Upper lobe of left lung (tissue), 6 donors: ENCODE results near the gene OR2T27. TPM values are rescaled to one million over a fixed set of nuclear protein-coding genes. Genes with fewer than 3 reads are reported as not detected.
"Not testable (repeated sequence)": the region's sequence is repeated elsewhere in the genome, so short reads cannot be mapped to it uniquely, and the experiment has no call there.

Experiments
- ATAC-seq, 2 donors: fragments of 200-7000 bp; cut with Tn5 transposase; one replicate each; pipeline ENCODE4 v1.9.1; 2022; ENCODE audit warnings: mild to moderate bottlenecking in 2 of 2, moderate library complexity in 2 of 2; ENCODE audit not compliant: low FRiP score in 2 of 2
- DNase-seq, 2 donors: peaks; one replicate each; pipeline ENCODE4 v3.0.0-alpha.2; 2019 to 2020
- H3K27ac ChIP-seq, 4 donors: fragments of 200-600 bp; sonication (generic); one replicate each; pipeline ENCODE4 v1.5.1; 2016 to 2019
- H3K27me3 ChIP-seq, 4 donors: fragments of 200-600 bp; sonication (generic); one replicate each; pipeline ENCODE4 v1.5.1; 2017 to 2019
- H3K36me3 ChIP-seq, 4 donors: fragments of 200-600 bp; sonication (generic); one replicate each; pipeline ENCODE4 v1.5.1; 2016 to 2019
- H3K4me1 ChIP-seq, 4 donors: fragments of 200-600 bp; sonication (generic); one replicate each; pipeline ENCODE4 v1.5.1; 2018 to 2019
- H3K4me3 ChIP-seq, 4 donors: fragments of 200-600 bp; sonication (generic); one replicate each; pipeline ENCODE4 v1.5.1; 2017 to 2019; ENCODE audit warnings: mild to moderate bottlenecking in 2 of 4, moderate library complexity in 1 of 4
- H3K9me3 ChIP-seq, 4 donors: fragments of 200-600 bp; sonication (generic); one replicate each; pipeline ENCODE4 v1.5.1; 2018 to 2019
- CTCF ChIP-seq, 6 experiments: fragments of 450-650 bp in 4 of 6; fragments of 200-600 bp in 2 of 6; sonication (generic) in 2 of 6; IDR thresholded peaks; one replicate each; pipeline ENCODE4 v1.5.1; 2016 to 2019; ENCODE audit warnings: antibody characterized with exemption in 6 of 6
- EP300 ChIP-seq, 4 donors: sonication (generic); formaldehyde crosslinking; IDR thresholded peaks; one replicate each; pipeline ENCODE4 v1.5.1; 2017; ENCODE audit warnings: antibody characterized with exemption in 4 of 4, control low read depth in 2 of 4
- POLR2A ChIP-seq, 4 donors: fragments of 450-650 bp; IDR thresholded peaks; one replicate each; pipeline ENCODE4 v1.5.1; 2016 to 2017; ENCODE audit warnings: antibody characterized with exemption in 4 of 4, mild to moderate bottlenecking in 2 of 4
- POLR2AphosphoS5 ChIP-seq, 2 donors: sonication (generic); formaldehyde crosslinking; IDR thresholded peaks; one replicate each; pipeline ENCODE4 v1.5.1; 2017; ENCODE audit warnings: antibody characterized with exemption in 2 of 2
- WGBS, 2 donors: methylation state at CpG; one replicate each; pipeline ENCODE4 v1.1.5; 2017 to 2018; 5-methylcytosine and 5-hydroxymethylcytosine counted together
- total RNA-seq, 6 donors: library from RNA; depleted of rRNA in 4 of 6; stranded (reverse); fragments of >200 nt in 4 of 6; gene quantifications; one replicate each; pipeline versions ENCODE4 v1.1.0 to v1.2.1, GENCODE V29; 2016 to 2021
- donor health status: DM: no; HTN: no; CAD: no; lungs with moderate emphysema.
- donor health status: DM: no; HTN: yes; CAD: no; lungs with severe emphysema.

The OR2T27 gene
- total RNA-seq, 6 donors from 2014 or later: not detected

DNA sequence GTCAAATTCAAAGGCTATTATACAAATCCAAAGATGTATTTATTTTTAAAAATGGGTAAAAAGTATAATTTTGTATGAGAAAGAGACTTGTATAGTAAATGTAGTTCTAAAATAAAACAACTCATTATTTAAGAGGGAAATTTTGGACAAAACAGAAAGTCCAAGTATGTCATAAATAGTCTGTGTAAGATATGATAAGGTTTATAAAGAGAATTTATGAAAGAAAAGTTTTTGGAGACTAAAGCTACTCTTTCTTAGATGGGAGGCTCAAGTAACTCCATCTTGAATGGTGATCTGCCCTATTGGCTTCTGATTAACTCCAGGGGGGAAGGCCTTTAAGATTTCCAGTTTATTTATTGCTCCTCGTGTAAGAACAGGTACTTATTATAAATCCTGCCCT, 14.7 kb upstream of the OR2T27 start:
- DNase-seq (no peak), ATAC-seq (no peak)
- 73 to 77% methylated on average over 1 of the region's 1 CpG for WGBS, 2 donors
- no peaks in the 10 kb centered on the region for H3K9me3 ChIP-seq
- TF ChIP-seq POLR2AphosphoS5 (IDR thresholded peaks at IDR 0.05) (no peak), POLR2A (IDR thresholded peaks at IDR 0.05) (no peak), CTCF (IDR thresholded peaks at IDR 0.05) (no peak), EP300 (IDR thresholded peaks at IDR 0.05) (no peak)
- H3K27me3 ChIP-seq: no peaks in the 10 kb centered on the region
- H3K27ac ChIP-seq: no peak overlapping the region
- no peaks in the 10 kb centered on the region for H3K36me3 ChIP-seq
- H3K4me1 ChIP-seq: no peaks in the 10 kb centered on the region
- no peak overlapping the region for H3K4me3 ChIP-seq

GRCh38 chr1:248663453-248664328, 8.4 kb upstream of the OR2T27 start:
- H3K4me1 ChIP-seq, H3K9me3 ChIP-seq, H3K4me3 ChIP-seq, H3K27me3 ChIP-seq, H3K27ac ChIP-seq, H3K36me3 ChIP-seq, DNase-seq, ATAC-seq: not testable (repeated sequence)
- 60 to 66% methylated on average over 5 of the region's 5 CpGs for WGBS, 2 donors

GRCh38 chr1:248656797-248657196, 1.5 kb upstream of the OR2T27 start:
- not testable (repeated sequence) for H3K9me3 ChIP-seq, H3K27ac ChIP-seq, ATAC-seq, H3K4me3 ChIP-seq, H3K4me1 ChIP-seq, DNase-seq, H3K36me3 ChIP-seq, H3K27me3 ChIP-seq
- 77 to 84% methylated on average over 5 to 6 of the region's 6 CpGs for WGBS, 2 donors

DNA sequence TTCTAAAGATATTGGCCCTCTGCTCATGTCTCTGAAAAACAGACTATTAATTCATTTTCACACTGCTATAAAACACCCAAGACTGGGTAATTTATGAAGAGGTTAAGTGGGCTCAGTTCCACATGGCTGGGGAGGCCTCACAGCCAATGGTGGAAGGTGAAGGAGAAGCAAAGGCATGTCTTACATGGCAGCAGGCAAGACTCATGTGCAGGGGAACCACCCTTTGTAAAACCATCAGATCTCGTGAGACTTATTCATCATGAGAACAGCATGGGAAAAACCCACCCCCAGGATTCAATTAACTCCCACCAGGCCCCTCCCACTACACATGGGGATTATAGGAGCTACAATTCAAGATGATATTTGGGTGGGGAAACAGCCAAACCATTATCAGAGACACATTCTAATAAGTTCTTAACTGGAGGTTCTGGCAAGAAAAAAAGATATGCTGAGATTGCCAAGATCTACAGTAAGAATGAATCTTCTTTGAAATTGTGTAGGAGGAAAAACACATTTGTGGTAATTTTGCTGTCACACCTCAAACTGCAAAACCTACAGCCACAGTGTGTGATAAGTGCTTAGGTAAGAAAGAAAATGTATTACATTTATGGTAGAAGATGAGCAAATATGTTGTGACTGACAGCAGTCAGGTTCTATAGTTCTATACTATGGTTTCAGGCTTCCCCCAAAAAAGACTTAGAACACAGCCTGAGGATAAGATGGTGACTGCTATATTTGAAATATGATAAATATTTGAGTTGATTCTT, 6.4 kb downstream of the OR2T27 start:
- DNase-seq, H3K4me3 ChIP-seq, H3K9me3 ChIP-seq, H3K27ac ChIP-seq, H3K27me3 ChIP-seq, ATAC-seq, H3K36me3 ChIP-seq, H3K4me1 ChIP-seq: not testable (repeated sequence)
- no CpG with 5 or more reads among the region's 1 CpG for WGBS, 2 donors

DNA sequence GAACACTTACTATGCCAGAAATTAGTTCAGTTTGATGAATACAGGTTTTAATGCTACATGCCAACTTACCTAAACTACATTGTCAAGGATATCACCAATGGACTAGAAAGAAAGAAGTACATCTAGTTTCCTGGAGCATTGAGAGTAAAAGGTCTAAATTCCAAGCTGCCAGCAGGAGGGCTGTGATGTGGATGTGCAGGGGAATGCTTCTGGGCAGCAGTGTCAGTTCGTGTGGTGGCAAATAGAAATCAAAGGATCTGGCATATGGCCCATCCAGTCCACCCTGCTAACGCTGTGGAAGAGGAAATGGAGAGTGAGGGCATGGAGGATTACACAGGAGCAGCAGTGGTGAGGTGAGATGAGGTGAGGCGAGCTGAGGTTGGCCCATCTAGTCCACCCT, 10.2 kb downstream of the OR2T27 start, which contains the start of gene OR2T35:
Gene OR2T35, minus strand, starts transcription at position 101 of the 400 bp plus-strand sequence. CDS start 6,020 bp downstream, outside the sequence.
- H3K4me3 ChIP-seq, H3K36me3 ChIP-seq, DNase-seq, H3K9me3 ChIP-seq, H3K27ac ChIP-seq, H3K4me1 ChIP-seq, H3K27me3 ChIP-seq, ATAC-seq: not testable (repeated sequence)
- WGBS, 2 donors: 67 to 100% methylated on average over 1 to 3 of the region's 3 CpGs

DNA sequence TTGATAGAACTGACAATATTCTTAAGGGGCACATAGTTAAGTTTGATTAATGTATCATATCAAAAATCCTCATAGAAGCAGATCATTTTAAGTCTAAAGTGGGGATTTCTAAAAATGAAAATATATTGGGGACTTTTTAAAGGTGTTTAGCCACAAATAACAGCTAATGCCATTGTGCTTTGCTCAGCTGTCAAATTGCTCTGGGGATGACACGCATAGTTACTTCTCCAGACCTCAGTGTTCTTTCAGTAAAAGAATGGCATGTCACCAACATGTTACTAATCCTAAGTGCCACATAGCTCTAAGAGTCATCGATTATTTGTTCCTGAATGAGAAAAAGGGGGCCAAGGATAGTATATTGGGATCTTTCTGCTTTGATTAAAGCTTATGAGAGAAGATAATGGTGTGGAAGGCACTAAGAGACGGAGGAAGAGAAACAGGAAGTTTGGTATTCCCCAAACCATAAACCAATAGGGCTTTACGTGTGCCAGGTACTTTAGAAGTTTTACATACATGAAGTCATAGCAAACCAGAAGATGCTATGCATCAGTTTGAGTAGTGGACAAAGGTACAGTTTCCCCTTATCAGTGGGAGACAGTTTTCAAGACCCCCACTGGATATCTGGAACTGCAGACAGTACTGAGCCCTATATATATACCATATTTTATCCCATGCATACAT, 12.2 kb downstream of the OR2T27 start:
- not testable (repeated sequence) for H3K4me1 ChIP-seq, H3K27me3 ChIP-seq, H3K27ac ChIP-seq, H3K4me3 ChIP-seq, DNase-seq, ATAC-seq, H3K9me3 ChIP-seq, H3K36me3 ChIP-seq
- no CpG with 5 or more reads among the region's 4 CpGs for whole genome bisulfite sequencing, 2 donors

DNA sequence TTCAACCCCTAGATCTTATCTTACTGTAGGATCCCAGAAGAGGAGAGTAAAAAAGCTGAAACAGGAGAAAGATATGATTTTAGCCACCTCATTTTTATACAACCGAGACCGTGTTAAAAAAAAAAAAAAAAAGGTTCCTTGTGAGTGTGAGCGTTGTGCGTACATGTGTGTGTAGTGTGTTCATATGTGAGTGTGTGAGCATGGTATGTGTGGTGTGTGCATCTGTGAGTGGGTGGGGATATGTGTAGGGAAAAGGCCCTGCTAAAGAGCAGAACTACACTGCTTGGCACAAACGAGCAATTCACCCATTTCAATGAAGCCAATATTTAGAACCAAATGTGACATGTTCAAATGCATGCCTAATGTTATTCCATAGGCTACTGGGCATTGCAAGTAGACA, 13.7 kb downstream of the OR2T27 start:
- not testable (repeated sequence) for H3K4me3 ChIP-seq, DNase-seq, ATAC-seq, H3K9me3 ChIP-seq, H3K27ac ChIP-seq, H3K4me1 ChIP-seq, H3K36me3 ChIP-seq, H3K27me3 ChIP-seq
- 87% methylated on average over 3 of the region's 5 CpGs; no CpG with 5 or more reads in 1 of the 2 donors for WGBS, 2 donors

DNA sequence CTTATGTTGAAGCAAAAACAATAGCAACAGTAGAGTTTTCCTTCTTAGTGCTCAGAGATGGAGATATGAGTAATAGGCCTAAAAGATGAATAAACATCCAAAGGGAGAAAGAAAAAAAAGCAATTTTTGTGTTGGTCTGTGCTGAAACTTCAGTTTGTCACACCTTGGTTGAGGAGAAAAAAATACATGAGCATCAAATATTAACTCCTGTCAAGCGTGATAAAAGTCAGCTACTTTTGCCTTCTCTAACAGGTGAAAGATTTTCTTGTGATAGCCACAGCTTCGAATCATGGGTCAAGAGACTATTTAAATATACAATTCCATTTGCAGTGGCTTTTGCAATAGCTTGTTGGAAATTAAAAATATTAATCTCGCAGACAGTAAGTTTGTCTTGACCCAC, 14.4 kb downstream of the OR2T27 start:
- WGBS, 2 donors: no CpG with 5 or more reads among the region's 3 CpGs
- H3K4me1 ChIP-seq, ATAC-seq, H3K36me3 ChIP-seq, H3K4me3 ChIP-seq, H3K9me3 ChIP-seq, H3K27me3 ChIP-seq, H3K27ac ChIP-seq, DNase-seq: not testable (repeated sequence)

DNA sequence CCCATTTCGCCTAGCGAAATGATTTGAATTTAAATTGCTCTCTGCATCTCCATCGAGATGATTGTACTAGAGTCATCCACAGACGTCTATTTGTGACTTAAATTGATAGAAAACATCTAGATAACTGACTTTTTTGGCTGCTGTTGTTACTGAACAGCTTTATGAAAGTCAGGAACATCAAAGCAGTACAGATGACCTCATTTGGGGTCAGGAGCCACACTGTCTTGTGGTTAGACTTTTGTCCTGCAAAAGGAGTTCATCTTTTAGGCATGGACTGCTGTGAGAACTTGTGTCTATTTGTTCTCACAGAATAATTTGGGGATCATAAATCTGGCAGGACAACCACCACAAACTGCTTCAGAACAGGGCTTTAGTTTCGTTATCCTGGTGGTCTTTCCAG, 15.7 kb downstream of the OR2T27 start:
- H3K9me3 ChIP-seq, H3K27ac ChIP-seq, H3K36me3 ChIP-seq, H3K27me3 ChIP-seq, H3K4me1 ChIP-seq, ATAC-seq, H3K4me3 ChIP-seq, DNase-seq: not testable (repeated sequence)
- no CpG with 5 or more reads among the region's 5 CpGs for WGBS, 2 donors

GRCh38 chr1:248636612-248637011, 18.7 kb downstream of the OR2T27 start:
- not testable (repeated sequence) for H3K4me1 ChIP-seq, H3K36me3 ChIP-seq, ATAC-seq, H3K27ac ChIP-seq, DNase-seq, H3K27me3 ChIP-seq, H3K4me3 ChIP-seq, H3K9me3 ChIP-seq
- WGBS, 2 donors: 43 to 60% methylated on average over 3 to 4 of the region's 5 CpGs

GRCh38 chr1:248634991-248635390, 20.3 kb downstream of the OR2T27 start, which contains the start of gene OR2T11:
TSS of gene OR2T11 (minus strand) at chr1:248635091. CDS start at chr1:248627128, 7,963 bp downstream.
- H3K27me3 ChIP-seq, ATAC-seq, DNase-seq, H3K4me1 ChIP-seq, H3K27ac ChIP-seq, H3K4me3 ChIP-seq, H3K36me3 ChIP-seq, H3K9me3 ChIP-seq: not testable (repeated sequence)
- no CpG with 5 or more reads among the region's 2 CpGs for WGBS, 2 donors
